Right lobe of liver (tissue), 4 donors: ENCODE data around the gene FAM227B.

Source experiments
- POLR2A ChIP-seq: fragments of 450-650 bp; IDR thresholded peaks from one replicate; pipeline ENCODE4 v1.6.1; 2017; ENCODE audit warnings: antibody characterized with exemption, mild to moderate bottlenecking
- TF ChIP-seq, protein P1 (sequence below), 4 donors: fragments of 200-600 bp in 3 of 4; fragments of 450-650 bp in 1 of 4; IDR thresholded peaks; one replicate each; pipeline versions ENCODE4 v1.5.1 to v1.8.0; 2016 to 2022; ENCODE audit warnings: antibody characterized with exemption in 4 of 4, mild to moderate bottlenecking in 2 of 4
- donor health status: DM: no; HTN: no; CAD: no.
- donor health status: DM: no; HTN: no; CAD: no.
- donor health status: DM: no; HTN: yes; CAD: no.

DNA sequence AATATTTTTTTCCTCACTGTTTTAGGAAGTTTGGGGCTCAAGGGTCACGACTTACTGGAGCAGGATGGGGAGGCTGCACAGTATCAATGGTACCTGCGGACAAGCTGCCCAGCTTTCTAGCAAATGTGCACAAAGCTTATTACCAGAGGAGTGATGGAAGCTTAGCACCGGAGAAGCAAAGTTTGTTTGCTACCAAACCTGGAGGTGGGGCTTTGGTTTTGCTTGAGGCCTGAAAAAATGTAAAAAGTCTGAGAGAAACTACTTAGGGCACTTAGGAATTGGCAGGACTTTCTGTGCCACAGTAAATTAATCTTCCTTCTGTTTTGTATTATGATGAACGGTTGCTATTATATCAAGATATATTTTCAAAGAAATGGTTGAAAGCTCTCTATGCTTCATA is 292.7 kb downstream of the FAM227B start:
- TF ChIP-seq POLR2A, result no peak
- TF ChIP-seq, protein P1, sequence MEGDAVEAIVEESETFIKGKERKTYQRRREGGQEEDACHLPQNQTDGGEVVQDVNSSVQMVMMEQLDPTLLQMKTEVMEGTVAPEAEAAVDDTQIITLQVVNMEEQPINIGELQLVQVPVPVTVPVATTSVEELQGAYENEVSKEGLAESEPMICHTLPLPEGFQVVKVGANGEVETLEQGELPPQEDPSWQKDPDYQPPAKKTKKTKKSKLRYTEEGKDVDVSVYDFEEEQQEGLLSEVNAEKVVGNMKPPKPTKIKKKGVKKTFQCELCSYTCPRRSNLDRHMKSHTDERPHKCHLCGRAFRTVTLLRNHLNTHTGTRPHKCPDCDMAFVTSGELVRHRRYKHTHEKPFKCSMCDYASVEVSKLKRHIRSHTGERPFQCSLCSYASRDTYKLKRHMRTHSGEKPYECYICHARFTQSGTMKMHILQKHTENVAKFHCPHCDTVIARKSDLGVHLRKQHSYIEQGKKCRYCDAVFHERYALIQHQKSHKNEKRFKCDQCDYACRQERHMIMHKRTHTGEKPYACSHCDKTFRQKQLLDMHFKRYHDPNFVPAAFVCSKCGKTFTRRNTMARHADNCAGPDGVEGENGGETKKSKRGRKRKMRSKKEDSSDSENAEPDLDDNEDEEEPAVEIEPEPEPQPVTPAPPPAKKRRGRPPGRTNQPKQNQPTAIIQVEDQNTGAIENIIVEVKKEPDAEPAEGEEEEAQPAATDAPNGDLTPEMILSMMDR (IDR thresholded peaks at IDR 0.05), result no peak
